GM20000 (cell line): Measurements from ENCODE around the gene PKP2.
"Not testable (repeated sequence)": the region's sequence is repeated elsewhere in the genome, so short reads cannot be mapped to it uniquely, and the experiment has no call there.

ENCODE experiments used
- DNase-seq: peaks from one replicate; pipeline ENCODE4 v3.0.0; 2012; ENCODE audit warnings: low spot score
- CTCF ChIP-seq: IDR thresholded peaks from 2 replicates; pipeline ENCODE4 v1.5.1; 2012; ENCODE audit warnings: mild to moderate bottlenecking, control low read depth; ENCODE audit errors: extremely low read depth, missing control alignments

The PKP2 gene

GRCh38 chr12:32885831-32886230 lies 10.7 kb downstream of the PKP2 start:
- no peak for DNase-seq
- no peak for TF ChIP-seq CTCF

- TF ChIP-seq CTCF, result no peak
- no peak for DNase-seq
These were observed 11.6 kb downstream of the PKP2 start for GRCh38 chr12:32884962-32885361.

DNA sequence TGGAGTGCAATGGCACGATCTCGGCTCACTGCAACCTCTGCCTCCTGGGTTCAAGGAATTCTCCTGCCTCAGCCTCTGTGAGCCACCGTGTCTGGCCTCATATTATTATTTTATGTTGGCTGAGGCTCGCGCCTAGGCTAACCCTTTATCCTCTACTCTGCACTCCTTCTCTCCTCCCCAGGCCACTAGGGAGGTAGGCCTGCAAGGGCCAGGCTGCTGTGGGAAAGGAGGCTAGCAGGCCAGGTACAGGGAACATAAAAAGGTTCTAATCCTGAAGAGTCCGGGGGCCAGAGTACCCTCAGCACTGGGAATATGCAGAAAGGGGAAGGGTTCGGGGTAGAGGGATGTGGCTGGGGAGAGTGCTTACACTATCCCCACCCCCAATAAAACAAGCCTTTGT lies 14.9 kb downstream of the PKP2 start:
- no peak for DNase-seq

DNA sequence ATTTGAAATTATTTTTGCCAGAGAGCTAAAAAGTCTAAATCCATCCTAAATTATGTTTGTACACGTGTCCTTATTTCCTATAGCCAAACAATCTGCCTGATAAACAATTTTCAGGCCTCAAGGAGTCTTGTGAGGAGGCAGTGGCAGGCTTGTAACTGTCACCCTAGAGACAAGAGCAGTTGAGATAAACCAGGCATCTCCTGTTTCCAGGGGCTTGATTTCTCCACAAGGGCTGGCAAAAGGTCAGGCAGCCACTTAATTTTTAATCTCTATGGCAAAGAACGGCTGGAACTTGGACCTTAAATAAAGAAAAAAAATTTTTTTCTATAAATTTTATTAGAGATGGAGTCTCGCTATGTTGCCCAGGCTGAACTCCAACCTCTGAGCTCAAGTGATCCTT lies 15.5 kb downstream of the PKP2 start:
- DNase-seq, result no peak
- no peak for TF ChIP-seq CTCF

More for the DNA sequence above, 14.9 kb downstream of the PKP2 start:
- TF ChIP-seq CTCF, result no peak

DNA sequence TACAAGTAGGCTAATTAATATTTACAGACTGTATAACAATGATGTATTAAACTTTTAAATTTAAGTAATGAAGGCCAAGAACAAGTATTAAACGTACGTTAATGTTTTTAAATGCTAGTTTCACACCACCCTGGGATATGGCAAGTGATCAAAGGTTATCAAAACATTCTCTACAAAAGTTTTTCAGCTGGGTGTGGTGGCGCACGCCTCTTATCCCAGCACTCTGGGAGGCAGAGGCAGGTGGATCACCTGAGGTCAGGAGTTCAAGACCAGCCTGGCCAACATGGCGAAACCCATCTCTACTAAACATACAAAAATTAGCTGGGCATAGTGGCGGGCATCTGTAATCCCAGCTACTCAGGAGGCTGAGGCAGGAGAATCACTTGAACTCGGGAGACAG lies 17.5 kb downstream of the PKP2 start:
- DNase-seq, result not testable (repeated sequence)

GRCh38 chr12:32877601-32878459 lies 18.7 kb downstream of the PKP2 start:
- DNase-seq, result no peak
- no peak for TF ChIP-seq CTCF

- DNase-seq, result no peak
- TF ChIP-seq CTCF, result no peak
These were observed 20.6 kb downstream of the PKP2 start for GRCh38 chr12:32876004-32876403.

DNA sequence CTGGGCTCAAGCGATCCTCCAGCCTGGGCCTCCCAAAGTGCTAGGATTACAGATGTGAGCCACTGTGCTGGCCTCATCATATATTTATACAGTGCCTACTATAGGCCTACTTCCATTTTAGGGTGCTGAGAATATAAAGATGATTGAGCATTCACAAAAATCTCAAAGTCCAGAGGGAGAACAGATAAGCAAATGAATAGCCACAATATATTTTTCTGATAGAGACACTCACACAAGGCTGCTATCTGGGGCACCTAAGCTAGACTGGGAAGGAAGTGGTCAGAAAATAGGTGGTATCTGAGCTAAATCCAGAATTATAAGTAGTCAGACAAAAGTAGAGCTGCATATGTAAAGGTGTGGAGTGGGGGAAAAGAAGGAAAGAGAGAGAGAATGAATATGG lies 21.6 kb downstream of the PKP2 start:
- TF ChIP-seq CTCF, result no peak
- no peak for DNase-seq
